Neutrophil (primary cell): ENCODE results near the gene FGB.

Experiments used
- H3K27ac ChIP-seq: fragments of 200-600 bp; sonication (generic); 2 replicates; pipeline ENCODE4 v1.5.1; 2016; ENCODE audit warnings: mild to moderate bottlenecking, moderate library complexity
- H3K27me3 ChIP-seq: fragments of 200-600 bp; sonication (generic); 2 replicates; pipeline ENCODE4 v1.6.0; 2016; ENCODE audit warnings: mild to moderate bottlenecking
- H3K36me3 ChIP-seq: fragments of 200-600 bp; sonication (generic); 2 replicates; pipeline ENCODE4 v1.5.1; 2017
- H3K4me1 ChIP-seq, 2 experiments: fragments of 200-600 bp in 1 of 2; sonication (generic) in 1 of 2; 1 replicate in 1 of 2; 2 replicates in 1 of 2; pipeline versions ENCODE4 v1.5.1 to v1.6.1; 2013 to 2016; ENCODE audit warnings: low read depth in 1 of 2, low read length in 1 of 2, mild to moderate bottlenecking in 1 of 2, moderate library complexity in 1 of 2; ENCODE audit not compliant: control insufficient read depth in 1 of 2, insufficient read depth in 1 of 2
- H3K4me3 ChIP-seq, 2 experiments: fragments of 200-600 bp in 1 of 2; sonication (generic) in 1 of 2; 1 replicate in 1 of 2; 2 replicates in 1 of 2; pipeline ENCODE4 v1.5.1; 2013 to 2016; ENCODE audit warnings: low read depth in 1 of 2, low read length in 1 of 2, mild to moderate bottlenecking in 1 of 2, moderate library complexity in 1 of 2
- H3K9me3 ChIP-seq: fragments of 200-600 bp; sonication (generic); 2 replicates; pipeline ENCODE4 v1.5.1; 2016
- TF ChIP-seq, protein P1 (sequence below): fragments of 200-600 bp; sonication (generic); IDR thresholded peaks from 2 replicates; pipeline ENCODE4 v1.5.1; 2016; ENCODE audit warnings: antibody characterized with exemption

The FGB gene

DNA sequence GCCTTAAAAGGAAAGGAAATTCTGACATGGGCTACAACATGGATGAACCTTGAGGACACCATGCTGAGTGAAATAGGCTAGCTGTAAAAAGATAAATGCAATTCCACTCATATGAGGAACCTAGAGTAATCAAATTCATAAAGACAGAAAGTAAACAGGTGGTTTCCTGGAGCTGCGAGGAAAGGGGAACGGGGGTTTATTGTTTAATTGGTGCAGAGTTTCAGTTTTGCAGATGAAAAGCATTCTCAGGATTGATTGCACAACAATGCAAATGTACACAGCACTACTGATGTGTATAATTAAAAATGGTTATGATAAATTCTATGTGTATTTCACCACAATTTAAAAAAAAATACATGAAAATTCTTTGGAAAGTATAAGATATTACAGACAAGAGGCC is 36.7 kb upstream of the FGB start:
- Histone ChIP-seq H3K4me3 (no peak overlapping the region), H3K36me3 (no peaks in the 10 kb centered on the region), H3K4me1 (no peaks in the 10 kb centered on the region), H3K9me3 (no peaks in the 10 kb centered on the region), H3K27me3 (peaks cover 15% of the 10 kb centered on the region), H3K27ac (no peak overlapping the region)
- TF ChIP-seq, protein P1, sequence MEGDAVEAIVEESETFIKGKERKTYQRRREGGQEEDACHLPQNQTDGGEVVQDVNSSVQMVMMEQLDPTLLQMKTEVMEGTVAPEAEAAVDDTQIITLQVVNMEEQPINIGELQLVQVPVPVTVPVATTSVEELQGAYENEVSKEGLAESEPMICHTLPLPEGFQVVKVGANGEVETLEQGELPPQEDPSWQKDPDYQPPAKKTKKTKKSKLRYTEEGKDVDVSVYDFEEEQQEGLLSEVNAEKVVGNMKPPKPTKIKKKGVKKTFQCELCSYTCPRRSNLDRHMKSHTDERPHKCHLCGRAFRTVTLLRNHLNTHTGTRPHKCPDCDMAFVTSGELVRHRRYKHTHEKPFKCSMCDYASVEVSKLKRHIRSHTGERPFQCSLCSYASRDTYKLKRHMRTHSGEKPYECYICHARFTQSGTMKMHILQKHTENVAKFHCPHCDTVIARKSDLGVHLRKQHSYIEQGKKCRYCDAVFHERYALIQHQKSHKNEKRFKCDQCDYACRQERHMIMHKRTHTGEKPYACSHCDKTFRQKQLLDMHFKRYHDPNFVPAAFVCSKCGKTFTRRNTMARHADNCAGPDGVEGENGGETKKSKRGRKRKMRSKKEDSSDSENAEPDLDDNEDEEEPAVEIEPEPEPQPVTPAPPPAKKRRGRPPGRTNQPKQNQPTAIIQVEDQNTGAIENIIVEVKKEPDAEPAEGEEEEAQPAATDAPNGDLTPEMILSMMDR, result no peak

DNA sequence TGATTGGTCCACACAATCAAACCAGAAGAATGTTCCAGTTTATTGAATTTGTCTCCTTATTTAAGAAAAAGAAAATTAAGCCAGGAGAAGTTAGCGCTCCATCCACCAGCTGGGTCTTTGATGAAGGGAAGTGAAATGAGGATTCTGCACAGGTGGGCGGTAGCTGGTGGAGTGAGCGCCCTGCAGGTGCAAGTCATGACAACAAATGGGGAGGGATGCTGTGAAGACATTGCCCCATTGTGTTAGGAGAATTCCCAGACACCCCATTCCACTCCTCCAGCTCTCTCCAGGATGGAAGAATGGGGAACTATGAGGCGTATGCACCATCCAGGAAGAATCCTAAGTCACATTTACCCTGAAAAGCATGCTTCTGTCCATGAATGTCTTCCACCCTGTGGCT is 35.5 kb upstream of the FGB start:
- Histone ChIP-seq H3K9me3 (no peaks in the 10 kb centered on the region), H3K36me3 (no peaks in the 10 kb centered on the region), H3K4me1 (no peaks in the 10 kb centered on the region), H3K27ac (no peak overlapping the region), H3K27me3 (peaks cover 19% of the 10 kb centered on the region), H3K4me3 (no peak overlapping the region)
- TF ChIP-seq, protein P1, result no peak

DNA sequence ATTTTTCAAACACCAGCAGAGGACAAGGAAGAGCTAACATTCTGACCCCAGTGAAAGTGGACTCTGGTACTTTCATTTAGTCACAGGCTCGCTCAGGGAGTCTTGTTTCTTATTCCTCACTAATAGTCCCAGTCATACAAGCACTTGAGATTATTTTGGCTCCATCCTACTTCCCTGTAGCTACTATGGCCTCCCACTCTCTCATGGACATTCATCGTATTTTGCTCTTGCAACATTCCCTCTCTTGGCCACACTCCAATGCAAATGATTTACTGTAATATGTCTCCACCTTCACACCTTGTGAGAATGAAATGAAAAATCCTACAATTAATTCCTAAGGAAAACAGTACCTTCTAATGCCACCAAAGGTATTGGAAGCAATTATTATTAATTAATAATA is 33.9 kb upstream of the FGB start:
- Histone ChIP-seq H3K4me1 (no peaks in the 10 kb centered on the region), H3K36me3 (no peaks in the 10 kb centered on the region), H3K9me3 (no peaks in the 10 kb centered on the region), H3K4me3 (no peak overlapping the region), H3K27ac (no peak overlapping the region), H3K27me3 (peaks cover 26% of the 10 kb centered on the region)
- TF ChIP-seq, protein P1, result no peak

DNA sequence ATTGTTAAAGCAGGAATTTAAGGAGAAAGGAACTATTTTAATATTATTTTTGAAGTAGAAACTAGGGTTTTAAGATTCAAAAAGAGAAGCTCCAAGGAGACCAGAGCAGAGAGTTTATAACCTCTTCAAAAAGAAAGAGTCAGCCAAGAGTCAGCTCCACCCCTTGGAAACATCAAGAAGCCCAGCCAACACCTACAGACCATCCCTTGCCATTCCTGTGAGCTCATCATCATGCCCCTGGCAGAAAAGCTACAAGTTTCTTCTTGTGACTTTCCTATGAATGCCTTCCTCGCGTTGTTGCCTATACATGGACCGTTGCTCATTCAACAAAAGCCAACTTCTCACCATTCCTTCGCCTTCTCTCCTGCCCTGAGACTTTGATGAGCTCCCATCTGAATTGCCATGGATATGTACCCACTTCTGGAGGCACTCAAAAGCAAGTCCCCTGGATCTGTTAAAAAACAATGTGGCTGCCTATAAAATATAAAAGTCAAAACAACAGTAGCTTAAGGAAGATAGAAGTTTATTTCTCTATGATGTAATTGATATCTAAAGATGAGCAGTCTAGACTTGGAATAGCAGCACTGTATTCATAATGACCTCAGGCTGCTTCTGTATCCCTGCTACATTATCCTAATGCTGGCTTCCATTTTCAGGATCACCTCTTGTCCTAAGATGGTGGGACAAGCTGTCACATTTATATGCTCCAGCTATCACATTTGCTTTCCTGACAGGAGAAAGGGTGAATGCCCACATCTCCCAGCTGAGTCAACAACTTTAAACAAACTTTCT is 32.9 kb upstream of the FGB start:
- H3K4me3 ChIP-seq, result no peak overlapping the region
- TF ChIP-seq, protein P1, result no peak
- no peaks in the 10 kb centered on the region for H3K36me3 ChIP-seq
- no peaks in the 10 kb centered on the region for H3K9me3 ChIP-seq
- H3K27me3 ChIP-seq, result peaks cover 26% of the 10 kb centered on the region
- H3K4me1 ChIP-seq, result no peaks in the 10 kb centered on the region
- no peak overlapping the region for H3K27ac ChIP-seq

DNA sequence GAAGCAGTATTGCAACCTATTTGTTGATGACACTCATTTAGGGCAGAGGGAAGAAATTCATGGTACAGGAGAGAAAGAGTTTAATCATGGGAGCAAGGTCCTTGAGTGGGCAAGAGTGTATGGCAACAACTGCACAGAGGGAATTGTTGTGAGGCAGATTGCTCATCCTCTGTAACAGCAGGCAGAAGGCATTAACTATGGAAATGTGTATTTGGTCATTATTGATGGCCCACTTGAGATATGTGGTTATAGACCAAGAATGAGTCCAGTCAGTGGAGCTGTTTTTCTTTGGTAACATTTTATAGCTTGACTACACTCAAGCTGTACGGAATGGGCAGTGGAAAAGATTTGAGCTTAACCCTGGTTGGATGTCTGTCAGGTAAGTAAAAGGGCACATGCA is 28.5 kb upstream of the FGB start:
- Histone ChIP-seq H3K9me3 (no peaks in the 10 kb centered on the region), H3K4me1 (no peaks in the 10 kb centered on the region), H3K27me3 (peaks cover 22% of the 10 kb centered on the region), H3K4me3 (no peak overlapping the region), H3K36me3 (peaks cover 42% of the 10 kb centered on the region), H3K27ac (no peak overlapping the region)
- TF ChIP-seq, protein P1, result no peak
